Neural cell (in vitro differentiated cells): ENCODE measurements around the gene SDHB. TPM values are rescaled to one million over a fixed set of nuclear protein-coding genes. Genes with fewer than 3 reads are reported as not detected.

Source experiments
- H2AFZ ChIP-seq: fragments of 200-600, 300-800 bp; sonication (generic), shearing (Covaris generic); 2 replicates; pipeline ENCODE4 v1.6.0; 2014; ENCODE audit warnings: low read depth, mild to moderate bottlenecking, antibody characterized with exemption, low read length, moderate library complexity
- H3F3A ChIP-seq: fragments of 200-600 bp; shearing (Covaris generic); 2 replicates; pipeline ENCODE4 v1.6.1; 2016; ENCODE audit warnings: mild to moderate bottlenecking, moderate library complexity, mixed read lengths, antibody characterized with exemption, low read length; ENCODE audit not compliant: insufficient read depth, poor library complexity, severe bottlenecking
- H3K27ac ChIP-seq: fragments of 200-600, 300-800 bp; sonication (generic), shearing (Covaris generic); 2 replicates; pipeline ENCODE4 v1.5.1; 2014; ENCODE audit warnings: mild to moderate bottlenecking, low read length, moderate library complexity
- H3K27me3 ChIP-seq: fragments of 300-800, 200-600 bp; sonication (generic), shearing (Covaris generic); 2 replicates; pipeline ENCODE4 v1.6.0; 2014; ENCODE audit warnings: mild to moderate bottlenecking, low read depth, low read length, moderate library complexity; ENCODE audit not compliant: insufficient read depth
- H3K36me3 ChIP-seq: fragments of 300-800, 200-600 bp; sonication (generic), shearing (Covaris generic); 2 replicates; pipeline ENCODE4 v1.5.1; 2014; ENCODE audit warnings: mild to moderate bottlenecking, antibody characterized with exemption, low read length, moderate library complexity; ENCODE audit not compliant: insufficient read depth
- H3K4me2 ChIP-seq: fragments of 300-800, 200-600 bp; sonication (generic), shearing (Covaris generic); 2 replicates; pipeline ENCODE4 v1.6.0; 2014; ENCODE audit warnings: mild to moderate bottlenecking, low read length
- H3K4me3 ChIP-seq: fragments of 300-800, 200-600 bp; sonication (generic), shearing (Covaris generic); 2 replicates; pipeline ENCODE4 v1.5.1; 2014; ENCODE audit warnings: mild to moderate bottlenecking, low read length, moderate library complexity
- H3K79me2 ChIP-seq: fragments of 200-600 bp; shearing (Covaris generic); replicated peaks from 2 replicates; pipeline ENCODE4 v1.6.0; 2014; ENCODE audit warnings: mild to moderate bottlenecking, low read length, moderate library complexity; ENCODE audit not compliant: insufficient read depth
- H3K9ac ChIP-seq: fragments of 300-800, 200-600 bp; sonication (generic), shearing (Covaris generic); 2 replicates; pipeline ENCODE4 v1.6.1; 2016; ENCODE audit warnings: mild to moderate bottlenecking, low read length, mixed read lengths
- H3K9me2 ChIP-seq: fragments of 200-600 bp; shearing (Covaris generic); 2 replicates; pipeline ENCODE4 v1.6.1; 2016; ENCODE audit warnings: mild to moderate bottlenecking, low read length, mixed read lengths; ENCODE audit not compliant: insufficient read depth
- H3K9me3 ChIP-seq: fragments of 200-600, 300-800 bp; sonication (generic), shearing (Covaris generic); 2 replicates; pipeline ENCODE4 v1.6.1; 2016; ENCODE audit warnings: mild to moderate bottlenecking, mixed run types, low read length, moderate library complexity, mixed read lengths
- H4K20me1 ChIP-seq: fragments of 200-600 bp; shearing (Covaris generic); 2 replicates; pipeline ENCODE4 v1.6.1; 2016; ENCODE audit warnings: mild to moderate bottlenecking, mixed run types; ENCODE audit not compliant: insufficient read depth
- CTCF ChIP-seq: fragments of 450-650 bp; IDR thresholded peaks from 2 replicates; pipeline ENCODE4 v1.5.1; 2014; ENCODE audit warnings: antibody characterized with exemption, mild to moderate bottlenecking, moderate library complexity; ENCODE audit not compliant: poor library complexity, severe bottlenecking
- EP300 ChIP-seq: fragments of 450-650 bp; conservative IDR thresholded peaks from 2 replicates; pipeline ENCODE4 v1.6.1; 2014; ENCODE audit warnings: antibody characterized with exemption, mild to moderate bottlenecking, moderate library complexity; ENCODE audit not compliant: poor library complexity, severe bottlenecking
- EZH2 ChIP-seq: fragments of 200-600, 300-800 bp; shearing (Covaris generic), sonication (generic); IDR thresholded peaks from 2 replicates; pipeline ENCODE4 v1.6.1; 2014; ENCODE audit warnings: antibody characterized with exemption, low read length, borderline replicate concordance, mild to moderate bottlenecking; ENCODE audit not compliant: insufficient read depth, poor library complexity, severe bottlenecking
- MXI1 ChIP-seq: fragments of 450-650 bp; conservative IDR thresholded peaks from 2 replicates; pipeline ENCODE4 v1.6.1; 2014; ENCODE audit warnings: antibody characterized with exemption, mild to moderate bottlenecking; ENCODE audit not compliant: poor library complexity, severe bottlenecking
- POLR2AphosphoS5 ChIP-seq: IDR thresholded peaks from 2 replicates; pipeline ENCODE4 v1.6.1; 2012
- RAD21 ChIP-seq: fragments of 450-650 bp; conservative IDR thresholded peaks from 2 replicates; pipeline ENCODE4 v1.6.1; 2014; ENCODE audit warnings: antibody characterized with exemption, mild to moderate bottlenecking, moderate library complexity
- REST ChIP-seq: IDR thresholded peaks from 2 replicates; pipeline ENCODE4 v1.6.1; 2012; ENCODE audit warnings: borderline replicate concordance
- SMC3 ChIP-seq: fragments of 450-650 bp; conservative IDR thresholded peaks from 2 replicates; pipeline ENCODE4 v1.6.1; 2014; ENCODE audit warnings: antibody characterized with exemption, mild to moderate bottlenecking, moderate library complexity; ENCODE audit not compliant: poor library complexity
- TAF1 ChIP-seq: IDR thresholded peaks from 2 replicates; pipeline ENCODE4 v1.6.1; 2012; ENCODE audit warnings: low read depth
- polyA plus RNA-seq: library from polyadenylated mRNA; depleted of rRNA; stranded (reverse); fragments of >200 nt; gene quantifications from 2 replicates; pipeline ENCODE4 v1.2.3, GENCODE V29; 2014

SDHB gene
- polyA plus RNA-seq, 1 donor from 2014 or later: 129 TPM

- no peak overlapping the region for H3K27ac ChIP-seq
- no peak for TF ChIP-seq EZH2
- TF ChIP-seq MXI1: no peak
- TF ChIP-seq TAF1: no peak
- no peak overlapping the region for H3K4me2 ChIP-seq
- H3K9me3 ChIP-seq: no peaks in the 10 kb centered on the region
- no peaks in the 10 kb centered on the region for H3K27me3 ChIP-seq
- H2AFZ ChIP-seq: no peak overlapping the region
- H3K4me3 ChIP-seq: no peak overlapping the region
- H3F3A ChIP-seq: no peaks in the 10 kb centered on the region
- no peaks in the 10 kb centered on the region for H3K36me3 ChIP-seq
- H4K20me1 ChIP-seq: no peaks in the 10 kb centered on the region
- H3K79me2 ChIP-seq: peaks cover 8% of the 10 kb centered on the region
- H3K9ac ChIP-seq: no peak overlapping the region
- H3K9me2 ChIP-seq: no peaks in the 10 kb centered on the region
Observed at GRCh38 chr1:17007121-17007520, 46.7 kb downstream of the SDHB start.

- no peaks in the 10 kb centered on the region for H4K20me1 ChIP-seq
- H3F3A ChIP-seq: no peaks in the 10 kb centered on the region
- no peak overlapping the region for H2AFZ ChIP-seq
- H3K9ac ChIP-seq: no peak overlapping the region
- H3K4me2 ChIP-seq: no peak overlapping the region
- H3K9me2 ChIP-seq: no peaks in the 10 kb centered on the region
- H3K36me3 ChIP-seq: no peaks in the 10 kb centered on the region
- TF ChIP-seq REST: no peak
- H3K27me3 ChIP-seq: no peaks in the 10 kb centered on the region
- H3K4me3 ChIP-seq: no peak overlapping the region
- no peak overlapping the region for H3K27ac ChIP-seq
- no peaks in the 10 kb centered on the region for H3K9me3 ChIP-seq
- H3K79me2 ChIP-seq: peaks cover 3% of the 10 kb centered on the region
Observed at GRCh38 chr1:17005365-17005740, 48.5 kb downstream of the SDHB start.

GRCh38 chr1:17004466-17005364, 49.1 kb downstream of the SDHB start:
- no peak for TF ChIP-seq POLR2AphosphoS5
- no peak for TF ChIP-seq EZH2
- TF ChIP-seq SMC3: no peak
- no peak for TF ChIP-seq RAD21
- no peak for TF ChIP-seq MXI1
- no peak for TF ChIP-seq TAF1
- no peak for TF ChIP-seq REST
- TF ChIP-seq CTCF: no peak
- no peak for TF ChIP-seq EP300
- no peak overlapping the region for H3K27ac ChIP-seq
- H3K4me2 ChIP-seq: no peak overlapping the region
- no peak overlapping the region for H3K9ac ChIP-seq
- H3K4me3 ChIP-seq: no peak overlapping the region
- no peaks in the 10 kb centered on the region for H3K9me2 ChIP-seq
- no peaks in the 10 kb centered on the region for H4K20me1 ChIP-seq
- no peak overlapping the region for H2AFZ ChIP-seq
- no peaks in the 10 kb centered on the region for H3K27me3 ChIP-seq
- peaks cover 2% of the 10 kb centered on the region for H3K79me2 ChIP-seq
- H3K36me3 ChIP-seq: no peaks in the 10 kb centered on the region
- no peaks in the 10 kb centered on the region for H3K9me3 ChIP-seq
- no peaks in the 10 kb centered on the region for H3F3A ChIP-seq
